Measurements from ENCODE around the gene WRNIP1. TPM values are rescaled to one million over a fixed set of nuclear protein-coding genes. Genes with fewer than 3 reads are reported as not detected.
A peak's percentile ranks its signal among the peaks of the same experiment; 100 is the strongest.

The WRNIP1 gene
- total and polyA plus RNA-seq, 9 of the 15 experiments (the other 6 are each of a cell fraction or from before 2014, with no cell fraction given) = 13.2 to 63.6 (median 48.6) TPM

GRCh38 chr6:2783188-2783963, 18.2 kb downstream of the WRNIP1 start (continued):
- TF ChIP-seq PBX2 (CRISPR knock-in tag; IDR thresholded peaks at IDR 0.05; ENCODE audit: low read depth) (no peak), PBX2 (tag; conservative IDR thresholded peaks at IDR 0.05; ENCODE audit: low read depth) (no peak), SP1 (CRISPR knock-in tag; IDR thresholded peaks at IDR 0.05) (no peak), RBFOX2 (IDR thresholded peaks at IDR 0.05; ENCODE audit: low read depth, low read length) (peak; percentile 51; the same call in 1 of the 2 replicates), CBFA2T2 (conservative IDR thresholded peaks at IDR 0.05) (0 out of 2 replicates have a peak, but pooled peaks have one; percentile 4), ZNF445 (CRISPR knock-in tag; IDR thresholded peaks at IDR 0.05; ENCODE audit: low read depth) (no peak), ZNF212 (CRISPR knock-in tag; IDR thresholded peaks at IDR 0.05) (no peak), ZNF609 (CRISPR knock-in tag; IDR thresholded peaks at IDR 0.05; ENCODE audit: borderline replicate concordance) (no peak), BHLHE40 (IDR thresholded peaks at IDR 0.05; ENCODE audit: low read length) (0 out of 2 replicates have a peak, but pooled peaks have one; percentile 38), POLR2G (IDR thresholded peaks at IDR 0.05; ENCODE audit: low read depth, low read length) (peak; percentile 46; the same call in 1 of the 2 replicates), HLTF (IDR thresholded peaks at IDR 0.05) (no peak), RBM39 (optimal IDR thresholded peaks at IDR 0.05; ENCODE audit: low read depth, low read length) (peak; percentile 27), ZNF583 (CRISPR knock-in tag; IDR thresholded peaks at IDR 0.05) (no peak), THRB (CRISPR knock-in tag; conservative IDR thresholded peaks at IDR 0.05) (no peak), DEAF1 (CRISPR knock-in tag; IDR thresholded peaks at IDR 0.05) (no peak), IRF2 (CRISPR knock-in tag; IDR thresholded peaks at IDR 0.05) (no peak)
